NCI-H82 (cell line): Measurements from ENCODE around the gene ZNF618.

Source experiments
- DNase-seq: peaks from one replicate; lab custom pipeline; 2025; lab: John Stamatoyannopoulos, UW

The ZNF618 gene

DNA sequence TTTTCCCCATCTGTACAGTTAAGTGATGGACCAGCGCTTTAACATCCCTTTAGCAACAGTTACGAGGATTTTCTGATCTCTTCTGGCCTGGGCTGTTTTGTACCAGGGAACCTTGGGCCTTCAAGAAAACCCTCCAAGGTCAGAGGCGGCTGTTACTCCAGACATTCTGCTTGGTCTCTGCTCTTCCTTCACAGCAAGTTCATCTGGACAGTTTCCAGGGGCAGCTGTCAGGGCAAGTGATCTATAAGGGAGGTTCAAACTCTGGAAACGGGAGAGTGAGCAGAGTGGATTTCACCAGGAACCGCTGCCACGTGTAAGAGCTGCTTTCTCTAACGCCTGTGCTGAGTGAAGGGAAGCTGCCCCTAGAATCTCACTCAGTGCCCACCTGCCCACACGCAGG, 36.7 kb downstream of the ZNF618 start:
- DNase-seq, result peak; percentile 85

DNA sequence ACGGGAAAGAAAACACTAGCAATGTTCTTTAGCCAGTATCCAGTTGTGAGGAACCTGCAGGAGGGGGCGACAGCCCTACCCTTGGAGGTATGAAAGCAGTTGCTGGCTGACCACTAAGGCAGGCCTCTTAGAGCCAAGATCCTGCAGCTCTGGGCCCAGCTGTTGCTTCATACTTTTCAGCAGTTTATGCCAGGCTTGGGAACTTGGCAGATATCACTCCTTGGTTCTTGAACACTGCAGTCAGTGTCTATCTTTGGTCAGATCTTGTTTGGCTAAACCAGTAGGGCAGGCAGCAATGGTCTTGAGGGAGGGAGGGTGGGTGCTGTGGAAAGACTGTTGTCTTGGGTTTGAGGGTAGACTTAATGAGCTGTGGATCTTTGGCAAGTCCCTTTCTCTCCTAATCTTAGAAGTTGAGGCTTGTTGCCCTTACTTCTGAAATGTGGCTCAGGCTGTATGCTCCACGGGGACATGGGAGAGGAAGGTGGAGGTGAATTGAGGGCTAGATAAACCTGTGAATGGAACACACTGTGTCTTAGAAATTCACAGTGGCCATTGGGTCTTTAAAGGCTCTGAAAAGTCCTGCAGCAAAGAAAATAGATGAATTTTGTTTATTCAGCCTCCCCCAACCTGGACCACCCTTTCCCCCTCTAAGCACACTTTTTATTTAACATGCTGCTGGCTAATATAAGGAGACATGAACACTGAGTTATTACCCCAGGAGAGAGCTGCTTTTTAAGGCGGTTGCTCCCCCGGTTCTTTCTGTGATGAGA, 37.5 kb downstream of the ZNF618 start:
- peak; percentile 25 for DNase-seq

DNA sequence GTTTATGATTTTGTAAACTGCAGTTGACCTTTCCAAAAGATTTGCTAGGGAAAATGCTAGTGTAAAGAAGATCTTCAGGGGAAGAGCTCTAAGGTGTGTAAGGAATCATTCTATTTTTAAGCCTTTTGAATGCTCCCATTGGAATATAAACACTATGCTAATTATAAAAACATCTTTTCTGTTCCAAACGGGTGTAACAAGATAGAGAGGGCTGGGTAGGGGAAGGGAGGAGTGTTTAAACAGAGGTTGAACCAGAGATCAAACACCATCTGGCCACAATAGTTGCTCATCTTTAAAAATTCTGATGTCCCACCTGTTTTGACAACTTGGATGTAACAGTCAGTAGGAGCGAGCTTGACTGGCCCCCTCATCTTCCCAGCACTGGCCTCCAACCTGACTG, 38.4 kb downstream of the ZNF618 start:
- peak; percentile 15 for DNase-seq

DNA sequence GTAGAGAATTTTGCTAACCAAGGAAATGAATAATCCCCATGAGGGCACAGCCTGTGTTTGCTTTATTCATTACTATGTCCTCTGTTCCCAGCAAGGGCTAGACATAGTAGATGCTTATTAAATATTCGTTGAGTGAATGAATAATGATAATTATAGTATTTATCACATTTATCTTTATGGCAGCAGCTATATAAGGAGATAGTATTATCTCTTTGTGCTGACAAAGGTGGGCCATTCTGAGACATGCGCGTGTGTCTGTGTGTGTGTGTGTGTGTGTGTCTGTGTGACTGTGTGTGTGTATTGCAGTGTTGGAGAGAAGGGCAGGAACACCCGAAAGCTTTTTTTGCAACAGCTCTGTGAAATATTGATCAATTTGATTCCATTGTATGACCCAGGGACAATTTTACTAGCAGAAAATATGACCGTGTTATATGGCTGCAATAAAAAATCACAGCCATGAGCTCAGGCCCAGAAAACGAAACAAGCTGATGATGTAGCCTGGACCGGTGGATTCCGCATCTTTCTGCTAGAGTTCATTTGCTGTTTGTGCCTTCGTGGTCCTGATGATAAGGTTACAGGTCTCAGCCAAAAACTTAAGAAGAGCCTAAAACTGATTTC, 39.8 kb downstream of the ZNF618 start:
- DNase-seq, result no peak

DNA sequence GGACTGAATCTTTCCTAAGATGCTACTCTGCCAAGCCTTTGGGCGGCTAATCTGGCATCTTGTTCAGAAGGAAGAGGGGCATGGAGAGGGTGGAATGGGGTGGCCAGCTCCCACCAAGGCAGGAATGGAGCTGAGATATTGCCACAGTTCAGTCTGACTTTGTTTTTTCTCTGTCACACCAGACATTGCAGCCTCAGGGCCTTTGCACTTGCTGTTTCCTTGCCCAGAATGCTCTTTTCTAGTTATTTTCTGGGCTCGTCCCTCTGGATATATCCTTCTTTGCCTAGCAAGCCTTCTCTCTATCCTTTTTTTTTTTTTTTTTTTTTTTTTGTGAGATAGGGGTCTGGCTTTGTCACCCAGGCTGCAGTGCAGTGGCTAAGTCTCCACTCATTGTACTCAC, 40.8 kb downstream of the ZNF618 start:
- no peak for DNase-seq

DNA sequence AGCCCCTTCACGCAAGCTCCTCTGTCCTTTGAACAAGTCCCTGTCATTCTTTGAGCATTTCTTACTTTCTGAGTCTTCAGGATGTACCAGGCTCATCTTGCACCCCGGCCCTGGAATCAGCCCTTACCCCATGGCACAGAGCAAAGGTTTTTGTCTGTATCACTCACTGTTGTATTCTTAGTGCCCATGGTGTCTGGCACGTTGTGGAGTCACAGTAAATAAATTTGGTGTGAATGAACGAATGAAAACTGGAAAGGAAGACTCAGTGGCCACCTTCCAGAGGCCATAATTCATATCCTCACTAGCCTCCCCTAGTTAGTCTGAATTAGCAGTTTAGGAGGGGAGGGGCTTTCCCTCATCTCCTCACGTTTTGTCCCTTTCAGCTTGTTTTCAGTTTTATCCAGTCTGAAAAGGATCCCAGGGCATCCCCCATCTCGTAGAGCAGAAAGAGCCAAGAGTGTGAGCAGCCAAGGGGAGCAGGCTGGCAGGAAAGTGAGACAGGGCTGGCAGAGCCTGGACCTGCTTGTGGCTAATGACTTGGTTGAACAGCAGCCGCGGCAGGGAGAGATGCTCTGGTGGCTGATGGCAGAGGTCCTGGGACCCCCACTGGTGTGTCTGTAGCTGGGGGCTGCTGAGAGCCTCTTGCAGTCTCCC, 42.7 kb downstream of the ZNF618 start:
- no peak for DNase-seq

DNA sequence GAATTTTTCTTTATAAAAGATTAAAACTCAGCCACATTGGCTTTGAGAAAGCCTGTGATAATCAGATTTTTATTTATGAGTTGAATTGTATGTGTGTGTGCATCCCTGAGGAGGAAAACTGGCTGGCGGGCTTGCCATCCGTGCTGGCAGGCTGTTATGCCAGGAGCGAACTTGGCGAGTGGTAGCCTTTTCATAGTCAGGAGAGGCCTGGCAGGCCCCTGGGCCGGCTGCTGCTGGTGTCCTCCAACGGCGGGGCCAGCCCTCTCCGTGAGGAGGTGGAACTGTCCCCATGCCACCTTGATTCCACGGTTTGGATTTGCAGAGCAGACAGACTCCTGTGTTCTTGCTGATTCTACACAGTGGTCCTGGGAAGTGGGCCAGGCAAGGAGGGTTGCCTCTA, 43.3 kb downstream of the ZNF618 start:
- DNase-seq, result no peak

DNA sequence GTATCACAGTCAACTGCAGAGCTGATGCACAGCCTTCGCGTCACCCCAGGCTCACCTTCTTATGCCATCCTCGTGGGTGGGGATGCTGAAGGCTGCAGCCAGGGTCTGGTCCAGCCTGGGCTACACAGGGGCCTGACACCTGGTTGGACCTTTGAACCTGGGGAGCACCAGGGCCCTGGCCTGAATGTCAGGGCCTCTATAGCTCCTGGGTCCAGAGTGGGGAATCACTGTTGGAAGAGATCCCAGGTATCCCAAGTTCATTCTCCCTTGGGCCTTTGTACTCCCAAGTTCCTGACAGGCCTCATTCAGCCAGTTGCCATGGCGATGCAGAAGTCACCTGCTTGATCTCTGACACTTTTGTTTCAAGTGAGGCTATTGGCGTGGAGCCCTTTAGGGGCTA, 43.8 kb downstream of the ZNF618 start:
- DNase-seq, result no peak

DNA sequence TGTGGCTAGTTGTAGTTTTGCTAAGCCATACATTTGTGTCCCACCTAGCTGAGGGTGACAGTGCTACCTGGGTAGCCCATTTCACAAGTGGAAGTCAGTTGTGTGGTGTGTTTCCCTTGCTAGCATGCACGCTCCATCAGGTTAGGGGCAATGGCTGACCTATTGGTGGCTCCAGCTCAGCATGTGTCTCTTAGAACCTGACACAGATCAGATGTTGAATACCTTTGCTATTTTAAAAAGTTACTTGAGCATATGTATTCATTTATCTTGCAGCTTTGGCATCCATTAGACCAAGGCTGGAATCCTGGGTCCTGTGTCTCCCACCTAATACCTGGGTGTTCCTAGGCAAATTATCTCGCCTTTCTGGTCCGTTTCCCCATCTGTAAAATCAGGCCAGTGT, 44.8 kb downstream of the ZNF618 start:
- no peak for DNase-seq

DNA sequence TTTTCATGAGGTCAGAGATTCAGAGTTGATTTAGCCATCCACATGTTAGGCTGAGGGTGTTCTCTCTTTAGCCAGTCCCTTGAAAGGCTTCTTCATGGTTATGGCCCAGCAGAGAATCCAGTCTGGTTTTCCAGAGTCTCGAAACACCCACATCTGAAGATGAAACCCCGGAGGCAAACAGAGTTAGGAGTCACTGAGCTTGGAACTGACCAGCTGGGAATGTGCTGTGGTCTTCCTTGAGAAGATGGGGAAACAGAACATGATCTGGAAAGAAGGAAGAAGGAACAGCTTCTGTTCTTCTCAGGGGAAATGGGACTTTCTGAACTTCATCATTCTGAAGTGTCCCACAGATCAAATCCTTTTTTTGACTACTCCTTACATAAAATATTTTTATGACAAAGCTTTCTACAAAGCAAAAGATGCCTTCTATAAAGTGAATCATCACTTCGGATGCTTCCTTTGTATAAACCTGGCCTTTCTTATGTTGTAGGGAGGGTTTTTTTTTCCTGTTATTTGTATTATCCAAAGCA, 45.4 kb downstream of the ZNF618 start:
- no peak for DNase-seq

DNA sequence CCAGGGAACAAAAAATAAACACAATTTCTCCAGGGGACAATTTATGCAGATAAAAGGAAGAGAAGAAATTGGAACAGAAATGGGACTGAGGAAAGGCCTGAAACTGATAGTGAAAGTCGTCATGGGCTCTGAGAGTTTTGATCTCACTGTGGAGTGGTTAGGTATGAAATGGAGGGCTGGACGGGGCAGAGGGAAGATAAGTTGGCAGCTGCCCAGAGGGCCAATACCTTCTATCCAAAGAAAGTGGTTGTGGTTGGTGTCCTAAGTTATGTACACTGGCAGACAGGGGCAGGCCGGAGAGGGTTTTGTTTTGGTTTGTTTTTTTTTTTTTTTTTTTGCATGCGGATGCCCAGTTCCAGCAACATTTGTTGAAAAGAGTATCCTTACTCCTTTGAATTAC, 46.1 kb downstream of the ZNF618 start:
- no peak for DNase-seq

DNA sequence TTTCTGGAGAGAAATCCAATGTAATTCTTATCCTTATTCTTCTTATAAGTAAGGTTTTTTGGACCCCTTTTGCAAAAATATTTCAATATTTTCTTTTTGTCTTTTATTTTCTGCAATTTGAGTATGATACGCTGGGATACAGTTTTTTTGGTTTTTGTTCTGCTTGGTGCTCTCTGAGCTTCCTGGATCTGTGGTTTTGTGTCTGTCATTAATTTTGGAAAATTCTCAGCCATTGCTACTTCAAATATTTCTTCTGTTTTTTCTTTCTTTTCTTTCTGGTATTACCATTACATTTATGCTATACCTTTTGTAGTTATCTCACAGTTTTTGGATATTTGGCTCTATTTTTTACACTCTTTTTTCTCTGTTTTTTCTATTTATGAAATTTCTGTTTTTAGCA, 50.1 kb downstream of the ZNF618 start:
- no peak for DNase-seq

DNA sequence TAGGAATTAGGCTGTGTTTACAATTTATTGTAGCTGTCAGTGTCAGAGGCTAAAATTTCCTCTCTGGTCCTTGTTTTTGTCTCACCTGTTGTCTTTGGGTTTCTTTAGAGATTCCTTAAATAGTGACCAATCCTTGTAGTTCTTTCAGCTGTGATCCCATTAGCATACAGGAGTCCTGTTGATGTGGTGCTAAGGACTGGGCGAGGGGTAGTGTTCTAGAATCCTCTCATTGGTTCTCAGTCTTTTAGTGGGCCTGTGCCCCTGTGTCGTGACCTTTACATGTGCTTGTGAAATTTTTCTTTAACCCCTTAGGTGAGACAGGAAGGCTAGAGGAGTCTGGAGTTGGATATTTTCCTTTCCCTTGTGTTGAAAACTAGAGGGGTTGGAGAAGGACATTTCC, 51.2 kb downstream of the ZNF618 start:
- no peak for DNase-seq

DNA sequence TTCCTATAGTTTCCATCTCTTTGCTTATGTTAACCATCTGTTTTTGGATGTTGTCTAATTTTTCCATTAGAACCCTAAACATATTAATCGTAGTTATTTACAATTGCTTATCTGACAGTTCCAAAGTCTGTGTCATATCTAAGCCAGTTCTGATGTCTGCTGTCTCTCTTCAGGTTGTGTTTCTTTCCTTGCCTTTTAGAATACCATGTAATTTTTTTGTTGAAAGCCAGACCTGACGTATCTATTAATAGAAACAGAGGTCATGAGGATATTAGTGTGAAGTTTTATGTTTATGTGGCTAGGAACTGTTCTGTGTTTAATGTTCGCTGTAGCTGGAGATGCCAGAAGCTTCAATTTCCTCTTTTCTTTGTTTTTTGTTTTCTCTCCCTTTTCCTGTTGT, 52.2 kb downstream of the ZNF618 start:
- DNase-seq, result no peak

DNA sequence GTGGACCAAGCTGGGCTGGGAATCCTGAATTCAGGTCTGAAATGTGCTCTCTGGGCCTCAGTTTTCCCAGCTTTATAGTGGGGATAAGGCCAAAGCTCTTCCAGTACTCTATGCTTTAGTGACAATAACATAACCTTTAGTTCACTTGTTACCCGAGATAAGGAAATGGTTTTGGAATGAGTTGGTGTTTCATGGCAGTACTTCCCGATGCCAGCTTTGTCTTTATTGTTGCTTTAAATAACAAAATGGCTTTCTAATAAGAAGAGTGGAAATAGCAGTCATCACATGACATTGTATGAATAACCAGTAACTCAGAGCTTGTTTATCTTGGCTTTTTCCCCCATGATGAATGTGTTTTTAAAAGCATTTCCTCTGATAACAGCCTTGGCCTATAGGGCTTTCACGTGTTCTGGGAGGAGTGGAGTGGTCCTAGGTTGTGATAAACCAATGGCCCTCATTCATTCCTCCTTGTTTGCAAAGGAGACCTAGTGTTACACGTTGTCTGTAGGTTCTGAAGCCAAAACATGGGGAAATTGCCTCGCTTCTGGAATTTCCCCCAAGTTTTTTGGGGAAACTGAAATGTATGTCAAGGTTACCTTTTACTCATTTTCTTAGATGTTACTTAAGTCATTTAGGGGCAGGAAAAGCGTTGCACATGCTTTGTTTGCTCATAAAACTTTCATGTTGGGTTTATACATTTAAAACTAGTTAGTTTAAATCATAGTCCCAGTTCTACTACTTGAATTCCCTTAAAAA, 53.7 kb downstream of the ZNF618 start:
- no peak for DNase-seq

DNA sequence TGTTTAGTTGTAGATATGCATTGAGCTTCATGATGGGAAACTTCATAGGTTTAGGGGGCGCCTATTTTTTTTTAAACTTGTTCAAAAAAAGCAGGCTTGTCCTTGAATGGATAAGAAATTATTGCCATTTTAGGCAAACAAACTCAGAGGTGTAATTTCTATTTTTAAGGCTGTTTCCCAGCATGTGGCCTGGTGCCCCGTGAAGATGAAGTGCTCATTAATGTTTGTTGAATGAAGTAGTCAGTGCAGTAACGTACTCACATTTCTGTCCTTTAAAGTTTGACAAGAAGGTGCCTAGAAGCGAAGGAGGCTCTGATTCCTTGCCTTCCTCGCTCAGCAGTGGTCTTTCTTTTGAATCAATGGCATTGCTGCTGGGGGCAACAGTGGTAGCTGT, 54.3 kb downstream of the ZNF618 start:
- DNase-seq, result no peak

DNA sequence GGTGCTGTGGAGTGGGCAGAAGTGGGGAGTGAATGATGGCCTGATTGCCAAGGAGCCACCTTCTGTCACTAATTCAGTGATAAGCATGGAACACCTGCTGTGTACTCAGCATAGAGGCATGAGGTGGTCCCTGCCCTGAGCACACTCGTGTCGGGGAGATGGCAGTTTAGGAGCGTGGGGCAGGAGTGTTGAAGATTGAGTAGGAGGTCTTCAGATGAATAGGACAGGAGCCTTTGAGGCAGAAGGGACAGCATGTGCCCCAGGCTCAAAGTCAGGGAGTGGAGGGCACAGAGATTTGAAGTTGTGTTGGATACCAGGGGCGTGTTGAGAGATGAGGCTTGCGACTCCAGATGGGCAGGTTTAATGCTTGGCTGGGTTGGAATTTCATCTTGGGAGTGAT, 55.0 kb downstream of the ZNF618 start:
- DNase-seq, result peak; percentile 81

DNA sequence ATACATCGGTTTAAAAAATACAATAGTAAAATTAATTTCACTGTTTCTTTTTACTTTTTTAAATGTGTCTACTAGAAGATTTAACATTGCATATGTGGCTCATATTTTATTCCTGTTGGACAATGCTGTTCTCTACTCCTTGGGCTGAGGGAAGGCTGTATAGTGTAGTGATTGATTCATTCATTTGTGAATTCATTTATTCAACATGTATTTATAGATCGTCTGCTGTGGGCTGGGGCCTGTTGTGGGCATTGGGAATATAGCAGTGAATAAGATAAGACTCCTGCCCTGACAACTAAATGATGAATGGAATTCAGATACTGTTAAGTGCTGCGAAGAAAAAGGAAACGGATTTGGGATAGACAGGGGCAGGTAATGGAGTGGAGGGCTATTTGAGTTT, 55.7 kb downstream of the ZNF618 start:
- no peak for DNase-seq

DNA sequence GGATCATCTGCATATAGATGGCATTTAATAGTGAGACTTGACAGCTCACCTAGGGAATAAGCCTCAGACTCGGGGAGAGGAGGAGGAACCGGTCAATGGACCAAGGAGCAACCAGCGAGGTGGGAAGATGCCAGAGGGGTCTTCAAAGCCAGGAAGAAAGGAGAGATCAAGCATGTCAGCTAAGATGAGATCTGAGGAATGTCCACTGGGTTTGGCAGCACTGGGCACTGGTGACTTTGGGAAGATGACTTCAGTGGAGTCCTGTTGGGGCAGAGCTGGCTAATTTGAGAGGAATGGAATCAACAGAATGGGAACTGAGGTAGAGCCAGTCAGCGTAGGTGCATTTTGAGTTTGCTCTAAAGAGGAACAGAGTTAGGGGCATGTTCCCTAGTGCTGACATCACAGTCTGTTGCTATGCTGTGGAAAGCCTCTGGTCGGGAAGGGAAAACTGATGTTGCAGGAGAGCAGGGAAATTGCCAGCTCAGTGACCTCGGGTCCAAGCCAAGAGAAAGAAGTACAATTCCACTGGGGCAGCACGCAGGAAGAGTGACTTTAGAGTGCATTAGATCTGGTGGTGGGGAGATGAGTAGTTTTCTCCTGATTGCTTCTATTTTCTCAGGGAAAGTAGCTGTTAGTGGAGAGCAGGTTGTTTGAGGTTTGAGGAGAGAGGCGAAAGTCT, 56.9 kb downstream of the ZNF618 start:
- no peak for DNase-seq

DNA sequence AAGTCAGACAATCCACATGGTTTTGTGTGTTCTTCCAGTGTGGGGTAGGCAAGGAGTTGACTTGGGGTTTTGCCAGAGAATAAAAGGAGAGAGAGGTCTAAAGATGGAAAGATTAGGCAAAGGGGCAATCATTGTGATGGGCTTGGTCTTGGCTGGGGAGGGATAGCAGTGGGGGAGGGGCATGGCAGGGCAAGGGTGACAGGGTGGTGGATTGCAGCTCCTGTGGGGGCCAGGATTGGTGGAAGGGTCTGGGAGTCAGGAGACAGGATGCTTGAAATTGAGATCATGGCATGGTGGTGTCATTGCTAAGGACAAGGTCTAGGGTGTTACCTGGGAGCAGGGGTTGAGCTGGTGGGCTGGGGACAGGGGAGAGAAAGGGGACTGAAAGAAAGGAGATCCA, 57.6 kb downstream of the ZNF618 start:
- no peak for DNase-seq

DNA sequence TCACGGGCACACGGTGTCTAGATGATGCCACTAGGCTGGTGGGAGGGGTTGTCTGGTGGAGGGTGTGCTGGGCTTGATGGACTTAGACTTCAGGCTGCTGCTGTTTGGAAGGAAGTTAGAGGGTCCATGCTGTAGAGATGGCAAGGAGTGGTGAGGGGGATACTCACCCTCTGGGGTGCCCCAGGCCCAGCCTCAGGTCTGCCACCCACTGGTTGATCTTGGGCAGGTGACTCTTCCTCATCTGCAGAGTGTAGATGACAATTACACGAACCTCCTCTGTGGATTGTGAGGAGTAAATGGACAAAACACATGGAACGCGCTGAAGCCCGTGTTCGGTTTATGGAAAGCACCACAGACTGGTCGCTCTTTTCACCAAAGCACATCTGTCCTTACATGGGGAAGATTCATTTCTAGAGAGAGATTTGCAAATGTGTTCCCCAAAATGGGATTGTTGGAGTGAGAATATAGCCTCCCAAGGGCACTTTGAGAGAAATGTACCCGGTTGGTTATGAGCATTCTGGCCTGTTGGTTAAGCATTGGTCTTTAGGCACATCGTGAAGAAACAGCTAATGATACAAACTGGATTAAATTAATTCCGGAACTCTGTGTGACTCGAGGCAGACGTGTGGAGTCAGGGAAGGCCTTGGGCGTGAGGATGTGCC, 58.2 kb downstream of the ZNF618 start:
- DNase-seq, result peak; percentile 43
